Body of pancreas (tissue), 4 donors: Measurements from ENCODE around the gene DDR2.

ENCODE experiments used
- CTCF ChIP-seq, 7 experiments: fragments of 450-650 bp in 4 of 7; fragments of 200-600 bp in 3 of 7; sonication (generic) in 3 of 7; IDR thresholded peaks; one replicate each; pipeline ENCODE4 v1.5.1; 2016 to 2019; ENCODE audit warnings: antibody characterized with exemption in 7 of 7
- POLR2A ChIP-seq, 3 donors: fragments of 450-650 bp; IDR thresholded peaks; one replicate each; pipeline ENCODE4 v1.6.1; 2016; ENCODE audit warnings: antibody characterized with exemption in 3 of 3, mild to moderate bottlenecking in 2 of 3

GRCh38 chr1:162667381-162668080 is 35.3 kb downstream of the DDR2 start:
- TF ChIP-seq CTCF (IDR thresholded peaks at IDR 0.05), result no peak
- no peak for TF ChIP-seq POLR2A (IDR thresholded peaks at IDR 0.05)
